ENCODE results near the gene APAF1.

APAF1 gene

GRCh38 chr12:98644433-98644711, 718 bp upstream of the APAF1 start:
- ChIA-PET POLR2A (interaction anchor here (0.8 to 2.5 kb wide), 10 partner anchors 8 to 204 kb away, joined by 3 to 27 read pairs (median 4); partner anchors contain the start of gene SLC25A3), CTCF (interaction anchor here (0.7 to 1.6 kb wide), 6 partner anchors 16 to 1857 kb away, joined by 3 to 4 read pairs (median 3); no protein-coding TSS in a partner anchor)
- Histone ChIP-seq H3K4me3 (ENCODE audit: low read depth, low read length) (peak overlapping the region; percentile 96), H3K36me3 (ENCODE audit: control insufficient read depth in 2 of 2, insufficient read depth in 1 of 2, low read length in 2 of 2) (peaks cover 17 to 18% of the 10 kb centered on the region in 2 experiments), H3K27ac (ENCODE audit: extremely low read depth, low read depth, low read length) (peak overlapping the region; percentile 88), H3K4me1 (ENCODE audit: control insufficient read depth, insufficient read depth, low read length) (no peaks in the 10 kb centered on the region), H3K9me3 (ENCODE audit: control insufficient read depth, insufficient read depth, low read depth, low read length) (no peaks in the 10 kb centered on the region)
- no peak for TF ChIP-seq ZNF658 (tag by site-specific recombination; IDR thresholded peaks at IDR 0.05)
- peak; percentile 96 for TF ChIP-seq ZIC2 (tag by site-specific recombination; IDR thresholded peaks at IDR 0.05)
- TF ChIP-seq ZNF239 (tag by site-specific recombination; IDR thresholded peaks at IDR 0.05): no peak
- peak; percentile 80 for TF ChIP-seq ZFP69B (tag by site-specific recombination; IDR thresholded peaks at IDR 0.05)
- no peak for TF ChIP-seq KLF8 (tag by site-specific recombination; IDR thresholded peaks at IDR 0.05)
- no peak for TF ChIP-seq ZNF530 (tag by site-specific recombination; IDR thresholded peaks at IDR 0.05; ENCODE audit: low read depth)
- TF ChIP-seq ZNF391 (tag by site-specific recombination; IDR thresholded peaks at IDR 0.05; ENCODE audit: borderline replicate concordance, low read depth): no peak
- TF ChIP-seq CTCF (tag by site-specific recombination; IDR thresholded peaks at IDR 0.05): peak; percentile 78
- TF ChIP-seq, protein P1, sequence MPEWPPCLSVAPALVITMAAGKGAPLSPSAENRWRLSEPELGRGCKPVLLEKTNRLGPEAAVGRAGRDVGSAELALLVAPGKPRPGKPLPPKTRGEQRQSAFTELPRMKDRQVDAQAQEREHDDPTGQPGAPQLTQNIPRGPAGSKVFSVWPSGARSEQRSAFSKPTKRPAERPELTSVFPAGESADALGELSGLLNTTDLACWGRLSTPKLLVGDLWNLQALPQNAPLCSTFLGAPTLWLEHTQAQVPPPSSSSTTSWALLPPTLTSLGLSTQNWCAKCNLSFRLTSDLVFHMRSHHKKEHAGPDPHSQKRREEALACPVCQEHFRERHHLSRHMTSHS (tag by site-specific recombination; IDR thresholded peaks at IDR 0.05): no peak
- peak; percentile 80; the same call in 1 of the 2 replicates for TF ChIP-seq ZFP37 (tag by site-specific recombination; IDR thresholded peaks at IDR 0.05)
- TF ChIP-seq, protein P2, sequence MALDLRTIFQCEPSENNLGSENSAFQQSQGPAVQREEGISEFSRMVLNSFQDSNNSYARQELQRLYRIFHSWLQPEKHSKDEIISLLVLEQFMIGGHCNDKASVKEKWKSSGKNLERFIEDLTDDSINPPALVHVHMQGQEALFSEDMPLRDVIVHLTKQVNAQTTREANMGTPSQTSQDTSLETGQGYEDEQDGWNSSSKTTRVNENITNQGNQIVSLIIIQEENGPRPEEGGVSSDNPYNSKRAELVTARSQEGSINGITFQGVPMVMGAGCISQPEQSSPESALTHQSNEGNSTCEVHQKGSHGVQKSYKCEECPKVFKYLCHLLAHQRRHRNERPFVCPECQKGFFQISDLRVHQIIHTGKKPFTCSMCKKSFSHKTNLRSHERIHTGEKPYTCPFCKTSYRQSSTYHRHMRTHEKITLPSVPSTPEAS (tag by site-specific recombination; IDR thresholded peaks at IDR 0.05): no peak
- no peak for TF ChIP-seq ZNF624 (tag by site-specific recombination; IDR thresholded peaks at IDR 0.05)
- no peak for TF ChIP-seq ZNF596 (tag by site-specific recombination; IDR thresholded peaks at IDR 0.05)
- no peak for TF ChIP-seq ZNF571 (tag by site-specific recombination; IDR thresholded peaks at IDR 0.05)
- no peak for TF ChIP-seq ZNF664 (tag by site-specific recombination; IDR thresholded peaks at IDR 0.05)
- TF ChIP-seq ZNF704 (tag by site-specific recombination; IDR thresholded peaks at IDR 0.05): no peak
- no peak for TF ChIP-seq ZNF274 (IDR thresholded peaks at IDR 0.05; ENCODE audit: low read length)
- no peak for TF ChIP-seq ZNF274 (tag by site-specific recombination; IDR thresholded peaks at IDR 0.05; ENCODE audit: borderline replicate concordance)
- no peak for TF ChIP-seq ZFP41 (tag by site-specific recombination; IDR thresholded peaks at IDR 0.05; ENCODE audit: borderline replicate concordance)
- peak; percentile 51; the same call in 1 of the 2 replicates for TF ChIP-seq ZNF394 (tag by site-specific recombination; IDR thresholded peaks at IDR 0.05; ENCODE audit: borderline replicate concordance)
- TF ChIP-seq, protein P3, sequence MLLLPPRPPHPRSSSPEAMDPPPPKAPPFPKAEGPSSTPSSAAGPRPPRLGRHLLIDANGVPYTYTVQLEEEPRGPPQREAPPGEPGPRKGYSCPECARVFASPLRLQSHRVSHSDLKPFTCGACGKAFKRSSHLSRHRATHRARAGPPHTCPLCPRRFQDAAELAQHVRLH (tag by site-specific recombination; IDR thresholded peaks at IDR 0.05): no peak
- TF ChIP-seq OSR2 (tag by site-specific recombination; IDR thresholded peaks at IDR 0.05): peak; percentile 34; the same call in 1 of the 2 replicates
- no peak for TF ChIP-seq ZNF549 (tag by site-specific recombination; IDR thresholded peaks at IDR 0.05)
- TF ChIP-seq ZNF114 (tag by site-specific recombination; IDR thresholded peaks at IDR 0.05): no peak
- no peak for TF ChIP-seq ZNF473 (tag by site-specific recombination; IDR thresholded peaks at IDR 0.05)
- no peak for TF ChIP-seq PRDM1 (tag by site-specific recombination; IDR thresholded peaks at IDR 0.05)
- no peak; the same call in 1 of the 2 replicates for TF ChIP-seq ZNF324 (tag by site-specific recombination; IDR thresholded peaks at IDR 0.05)
- no peak for TF ChIP-seq TCF7L2 (IDR thresholded peaks at IDR 0.05; ENCODE audit: borderline replicate concordance, low read depth, low read length)
- TF ChIP-seq ZNF157 (tag by site-specific recombination; IDR thresholded peaks at IDR 0.05): no peak
- no peak for TF ChIP-seq ZNF518A (tag by site-specific recombination; conservative IDR thresholded peaks at IDR 0.05; ENCODE audit: low read depth)
- TF ChIP-seq ZNF426 (tag by site-specific recombination; IDR thresholded peaks at IDR 0.05): no peak
